ENCODE results near the gene GEMIN7.
A peak's percentile ranks its signal among the peaks of the same experiment; 100 is the strongest.
"Not testable (repeated sequence)": the region's sequence is repeated elsewhere in the genome, so short reads cannot be mapped to it uniquely, and the experiment has no call there.

Gene GEMIN7

DNA sequence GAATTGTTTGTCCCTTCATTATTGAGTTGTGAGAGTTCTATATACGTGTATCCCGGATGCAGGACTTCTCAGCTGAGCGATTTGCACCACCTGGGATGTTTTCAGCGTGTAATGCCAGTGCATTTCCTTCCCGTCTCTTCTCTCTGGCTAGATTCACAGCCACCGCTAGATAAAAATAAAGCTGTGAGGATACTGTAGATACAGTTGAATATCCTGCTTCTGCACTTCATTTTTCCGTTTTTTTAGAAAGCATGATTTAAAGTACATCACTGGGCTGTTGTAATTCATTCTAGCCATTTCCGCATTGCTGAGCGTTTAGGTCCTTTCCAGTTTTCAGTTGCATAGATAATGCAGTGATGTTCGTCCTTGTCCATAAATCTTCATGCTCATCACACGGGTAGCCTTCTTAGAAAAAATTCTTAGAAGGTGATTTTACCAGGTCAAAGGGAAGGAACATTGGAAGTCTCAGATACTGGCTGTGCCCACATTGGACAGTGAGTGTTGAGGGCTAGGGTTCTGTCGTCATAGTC is 28.6 kb downstream of the GEMIN7 start:
- DNase-seq, result no peak

DNA sequence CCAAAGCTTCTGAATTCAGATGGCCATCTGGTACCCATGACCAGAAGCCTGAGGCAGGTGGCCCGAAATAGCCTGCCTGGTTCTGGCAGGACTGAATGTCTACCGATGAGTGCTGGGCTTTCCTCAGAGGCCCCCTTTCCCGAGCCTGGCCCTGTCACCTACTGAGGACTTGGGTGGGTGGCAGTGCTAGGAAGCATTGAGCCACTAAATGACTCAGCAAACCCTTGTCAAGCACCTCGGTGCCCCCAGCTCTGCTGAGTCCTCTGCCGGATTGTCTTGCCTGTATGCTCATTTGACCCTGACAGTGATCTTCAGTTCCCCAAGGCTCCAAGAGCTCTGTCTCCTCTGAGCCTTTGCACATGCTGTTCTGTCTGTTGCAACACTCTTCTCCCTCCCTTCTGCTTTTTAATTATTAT is 31.8 kb downstream of the GEMIN7 start:
- no peak for DNase-seq

DNA sequence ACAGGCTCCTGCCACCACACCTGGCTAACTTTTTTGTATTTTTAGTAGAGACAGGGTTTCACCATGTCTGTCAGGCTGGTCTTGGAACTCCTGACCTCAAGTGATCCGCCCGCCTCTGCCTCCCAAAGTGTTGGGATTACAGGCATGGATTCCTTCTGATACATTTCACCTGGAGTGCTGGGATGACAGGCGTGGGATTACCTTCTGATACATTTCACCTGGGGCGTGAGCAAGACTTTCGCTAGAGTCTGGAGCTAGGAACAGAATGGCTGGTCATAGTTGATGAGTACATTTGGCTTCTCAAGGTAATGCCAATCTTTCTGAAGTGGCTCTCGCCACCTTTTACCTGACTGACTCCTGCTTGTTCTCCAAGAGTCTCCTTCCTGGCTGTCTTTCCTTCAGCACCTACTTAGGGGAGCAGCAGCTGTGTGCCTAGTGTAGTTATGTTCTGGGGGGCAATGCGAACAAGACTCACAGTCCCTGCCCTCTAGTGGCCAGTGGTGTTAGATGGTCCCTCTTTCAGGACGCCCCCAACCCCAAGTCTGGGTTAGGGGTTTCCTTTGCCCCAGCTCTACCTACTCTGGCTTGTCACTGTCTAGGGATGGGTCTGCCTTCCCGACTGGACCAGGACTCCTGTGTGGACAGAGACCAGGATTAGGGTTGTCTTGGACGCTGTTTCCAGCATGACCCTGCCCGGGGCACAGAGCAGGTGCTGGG is 33.2 kb downstream of the GEMIN7 start:
- DNase-seq, result no peak

DNA sequence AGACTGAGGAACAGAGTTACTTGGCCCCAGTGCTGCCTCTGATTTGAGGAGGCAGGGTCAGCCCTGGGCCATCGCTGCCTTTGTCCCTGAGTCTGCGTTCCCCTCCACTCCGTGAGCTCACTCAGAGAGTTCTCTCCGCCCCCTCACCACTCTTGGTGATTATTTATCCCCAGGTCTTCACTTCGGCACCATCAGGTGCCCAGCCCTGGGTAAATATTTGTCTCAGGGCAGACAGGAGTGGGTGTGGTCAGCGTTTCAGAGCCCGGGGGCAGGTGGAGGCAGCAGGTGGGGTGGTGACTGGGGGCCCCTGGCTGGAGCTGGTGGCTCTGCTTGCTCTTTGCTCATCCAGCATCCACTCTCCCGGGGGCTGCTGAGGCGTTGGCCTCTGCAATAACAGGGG is 34.6 kb downstream of the GEMIN7 start:
- no peak for DNase-seq

DNA sequence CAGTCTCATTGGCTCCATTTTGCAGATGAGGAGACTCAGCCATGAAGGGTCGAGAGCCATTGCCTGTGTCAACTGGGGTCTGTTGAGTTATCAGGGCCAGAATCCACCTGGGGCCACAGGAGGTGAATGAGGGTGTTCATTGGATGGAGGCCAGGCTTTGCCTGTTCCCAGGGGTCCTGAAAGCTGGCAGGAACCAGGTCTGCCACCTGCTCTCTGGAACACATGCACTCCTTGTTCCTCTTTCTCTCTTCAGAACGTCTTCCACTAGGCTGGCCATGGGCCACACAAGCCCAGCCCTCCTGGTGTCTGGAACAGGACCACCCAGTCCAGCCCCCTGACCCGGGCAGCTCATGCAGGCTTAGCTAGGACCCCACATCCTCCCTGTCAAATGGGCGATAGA is 35.1 kb downstream of the GEMIN7 start:
- DNase-seq, result no peak

DNA sequence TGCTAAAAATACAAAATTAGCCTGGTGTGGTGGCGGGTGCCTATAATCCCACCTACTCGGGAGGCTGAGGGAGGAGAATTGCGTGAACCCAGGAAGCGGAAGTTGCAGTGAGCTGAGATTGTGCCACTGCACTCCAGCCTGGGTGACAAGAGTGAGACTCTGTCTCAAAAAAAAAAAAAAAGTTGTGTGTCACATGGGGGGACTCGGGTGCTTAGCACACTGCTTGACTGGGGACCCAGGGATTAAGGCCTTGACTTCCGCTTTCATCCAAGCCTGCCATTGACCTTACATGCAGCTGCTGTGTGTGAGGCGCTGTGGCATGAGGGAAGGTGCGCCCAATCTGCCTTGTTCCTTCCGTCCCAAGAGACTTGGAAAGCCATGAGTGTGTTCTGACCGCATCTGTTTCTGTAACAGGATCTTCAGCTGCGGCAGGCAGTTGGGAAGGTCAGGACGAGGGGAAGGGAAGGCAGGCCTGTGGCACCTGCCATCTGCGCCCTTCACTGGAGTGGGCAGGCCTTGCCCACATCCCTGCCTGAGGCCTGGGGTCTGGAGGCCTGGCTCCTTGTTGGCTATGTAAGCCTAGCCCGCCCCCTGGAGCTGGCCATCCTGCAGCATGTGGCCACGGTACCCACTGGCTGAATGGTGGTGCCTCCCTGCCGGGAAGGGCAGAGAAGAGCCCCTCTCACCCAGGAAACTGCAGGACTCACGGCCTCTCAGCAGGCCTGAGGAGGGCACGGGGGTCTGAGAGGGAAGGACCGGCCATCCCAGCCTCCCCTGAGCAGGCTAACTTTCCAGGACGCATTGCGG is 37.0 kb downstream of the GEMIN7 start:
- DNase-seq, result no peak

DNA sequence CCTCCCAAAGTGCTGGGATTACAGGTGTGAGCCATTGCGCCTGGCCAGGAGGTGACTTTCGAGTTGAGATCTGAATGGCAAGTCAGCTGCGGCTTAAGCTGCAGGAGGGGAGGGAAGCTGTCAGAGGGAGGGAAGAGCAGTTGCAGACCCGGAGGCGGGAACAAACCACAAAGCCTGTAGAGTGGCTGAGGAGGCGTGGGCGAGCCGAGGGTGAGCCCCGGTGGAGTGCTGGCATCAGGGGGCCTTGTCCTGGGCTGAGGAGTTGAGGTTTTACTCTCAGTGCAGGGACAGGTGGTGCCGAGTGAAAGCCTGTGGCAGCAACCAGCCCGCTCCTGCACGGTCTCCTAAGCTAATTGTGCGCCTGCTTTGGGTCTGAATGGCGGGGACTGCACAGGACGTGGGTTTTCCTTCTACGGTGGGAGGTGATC is 38.1 kb downstream of the GEMIN7 start:
- DNase-seq, result peak; percentile 22

DNA sequence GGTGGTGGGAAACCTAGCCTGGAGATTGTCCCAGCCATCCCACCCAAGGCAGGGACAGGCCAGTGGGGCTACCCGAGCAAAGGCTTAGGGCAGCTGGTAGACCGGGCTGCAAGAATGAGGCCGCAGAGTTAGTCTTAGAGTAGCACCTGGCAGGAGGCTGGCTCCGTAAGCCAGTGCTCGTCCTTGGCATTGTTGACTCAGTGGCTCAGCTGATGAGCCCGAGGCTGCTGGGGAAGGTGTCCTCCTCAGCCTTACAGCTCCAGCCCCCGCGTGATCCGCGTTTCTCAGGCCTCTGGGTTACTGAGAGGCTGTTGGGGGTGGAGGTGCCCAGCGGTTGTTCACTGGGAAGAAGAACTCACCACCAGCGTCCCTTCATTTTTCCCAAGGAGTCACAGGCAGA is 38.6 kb downstream of the GEMIN7 start:
- DNase-seq, result no peak

DNA sequence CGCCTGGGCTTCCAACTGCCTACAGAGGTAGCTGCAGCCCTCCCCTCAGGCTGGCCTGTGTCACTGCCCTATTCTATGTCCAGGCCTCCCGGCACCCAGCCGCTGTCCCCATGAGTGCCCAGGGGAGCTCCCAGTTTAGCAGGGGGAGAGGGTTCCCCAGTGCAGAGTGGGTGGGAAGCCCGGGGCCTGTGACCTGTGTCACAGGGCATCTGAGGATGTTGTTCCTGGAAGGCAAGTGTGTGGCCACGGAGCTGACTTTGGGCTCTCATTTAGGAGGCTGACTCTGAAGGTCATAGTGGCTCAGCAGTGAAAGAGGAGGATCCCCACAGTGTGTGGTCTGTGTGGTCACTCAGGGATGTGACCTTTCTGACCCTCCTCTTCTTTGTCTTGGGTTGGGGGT is 39.0 kb downstream of the GEMIN7 start:
- no peak for DNase-seq

DNA sequence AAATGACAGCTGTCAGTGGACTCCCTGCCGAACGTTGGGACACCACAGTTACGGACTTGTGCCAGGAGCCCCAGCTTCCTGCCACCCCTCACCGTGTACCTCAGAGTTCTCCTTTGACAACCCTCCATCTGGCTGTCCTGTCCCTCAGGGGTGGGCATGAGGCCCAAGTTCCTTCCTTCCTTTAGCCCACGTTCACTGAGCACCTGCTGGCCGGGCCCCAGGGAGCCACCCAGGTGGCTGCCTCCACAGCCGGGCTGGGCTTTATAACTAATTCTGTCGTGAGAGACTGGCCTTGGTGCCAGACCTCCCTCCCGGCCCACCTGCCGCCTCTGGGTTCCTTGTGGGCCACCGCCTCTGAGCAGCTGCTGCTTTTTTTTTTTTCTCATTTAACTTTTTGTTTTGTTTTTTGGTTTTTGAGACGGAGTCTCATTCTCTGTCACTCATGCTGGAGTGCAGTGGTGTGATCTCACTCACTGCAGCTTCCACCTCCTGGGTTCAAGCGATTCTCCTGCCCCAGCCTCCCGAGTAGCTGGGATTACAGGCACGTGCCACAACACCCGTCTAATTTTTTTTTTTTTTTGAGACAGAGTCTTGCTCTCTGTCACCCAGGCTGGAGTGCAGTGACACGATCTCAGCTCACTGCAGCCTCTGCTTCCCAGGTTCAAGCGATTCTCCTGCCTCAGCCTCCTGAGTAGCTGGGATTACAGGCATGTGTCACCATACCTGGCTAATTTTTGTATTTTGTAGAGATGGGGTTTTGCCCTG is 39.7 kb downstream of the GEMIN7 start:
- not testable (repeated sequence) for DNase-seq

DNA sequence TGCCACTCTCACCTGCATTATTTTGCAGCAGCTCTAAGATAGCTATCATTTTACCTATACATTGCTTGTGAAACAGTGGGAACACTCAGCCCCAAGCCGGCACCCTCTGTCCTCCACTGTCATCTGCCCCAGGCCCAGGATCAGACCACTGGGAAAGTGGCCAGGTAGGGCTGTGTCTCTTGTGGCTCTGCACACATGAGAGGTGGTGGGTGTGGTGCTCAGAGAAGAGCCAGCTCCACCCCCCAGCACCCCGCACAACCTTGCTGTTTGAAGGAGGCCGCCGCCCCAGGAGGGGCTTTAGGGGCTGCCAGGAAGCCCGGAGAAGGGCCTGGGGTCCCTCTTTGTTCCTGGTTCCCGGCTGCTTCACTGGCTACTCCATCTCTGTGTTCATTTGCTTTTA is 40.5 kb downstream of the GEMIN7 start:
- DNase-seq, result no peak

DNA sequence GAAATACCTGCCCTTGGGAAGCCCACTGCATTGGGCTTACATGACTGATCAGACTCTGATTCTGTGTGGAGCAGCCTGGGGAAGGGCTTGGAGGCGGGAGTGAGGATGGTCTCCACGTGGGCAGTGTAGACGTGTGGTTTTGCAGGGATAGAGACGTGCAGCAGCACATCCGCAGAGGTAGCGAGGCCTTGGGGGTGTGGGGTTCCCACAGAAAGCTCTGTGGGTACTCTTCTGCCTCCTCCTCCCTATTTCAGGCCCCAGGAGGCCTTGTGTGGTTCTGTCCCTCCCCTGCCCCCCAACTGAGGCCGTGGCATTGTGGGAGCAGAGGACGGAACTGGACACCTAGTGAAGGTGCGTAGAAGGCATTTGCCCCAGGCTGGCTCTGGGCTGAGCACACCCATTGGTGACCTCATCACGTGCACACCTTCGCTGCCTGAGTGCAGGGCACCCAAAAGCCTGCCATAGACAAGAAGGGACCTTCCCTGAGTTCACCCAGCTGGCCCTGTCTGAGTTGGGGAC is 42.8 kb downstream of the GEMIN7 start:
- DNase-seq, result no peak

DNA sequence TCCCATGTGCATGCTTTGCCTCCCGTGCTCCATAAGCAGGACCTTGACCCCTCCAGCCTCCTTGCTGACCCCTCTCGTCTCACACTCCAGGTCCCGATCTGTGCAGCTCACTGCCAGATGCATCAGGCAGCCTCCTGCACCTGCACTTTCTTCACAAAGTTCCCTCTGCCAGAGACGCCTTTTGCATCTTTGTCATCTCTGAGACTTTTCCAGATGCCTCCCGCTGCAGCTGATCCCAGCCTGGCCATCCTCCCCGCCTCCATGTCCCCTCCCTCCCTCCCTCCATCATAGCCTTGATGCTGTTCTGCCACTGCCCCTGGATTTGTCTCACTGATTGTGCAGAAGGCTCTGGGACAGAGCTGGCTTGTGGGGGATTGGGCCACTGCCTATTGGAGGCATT is 43.8 kb downstream of the GEMIN7 start:
- no peak for DNase-seq

DNA sequence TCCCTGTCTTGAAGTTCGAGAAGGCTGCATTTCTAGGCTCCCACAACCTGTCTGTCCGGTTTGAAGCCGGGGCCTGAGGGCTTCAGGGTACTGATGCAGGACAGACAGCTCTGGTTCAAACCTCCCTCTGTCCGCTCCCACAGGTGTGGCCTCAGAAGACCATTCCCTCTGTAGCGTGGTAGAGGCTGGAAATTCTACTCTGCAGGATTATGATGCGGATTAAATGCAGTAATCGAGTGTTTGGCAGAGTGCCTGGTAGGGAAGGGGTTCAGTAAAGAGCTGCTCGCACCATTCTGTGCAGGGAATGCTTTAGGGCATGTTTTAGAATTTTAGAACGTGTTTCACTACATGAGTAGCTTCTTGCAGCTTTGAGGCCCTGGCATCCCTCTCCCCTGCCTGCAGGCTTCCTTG is 44.4 kb downstream of the GEMIN7 start:
- DNase-seq, result no peak

DNA sequence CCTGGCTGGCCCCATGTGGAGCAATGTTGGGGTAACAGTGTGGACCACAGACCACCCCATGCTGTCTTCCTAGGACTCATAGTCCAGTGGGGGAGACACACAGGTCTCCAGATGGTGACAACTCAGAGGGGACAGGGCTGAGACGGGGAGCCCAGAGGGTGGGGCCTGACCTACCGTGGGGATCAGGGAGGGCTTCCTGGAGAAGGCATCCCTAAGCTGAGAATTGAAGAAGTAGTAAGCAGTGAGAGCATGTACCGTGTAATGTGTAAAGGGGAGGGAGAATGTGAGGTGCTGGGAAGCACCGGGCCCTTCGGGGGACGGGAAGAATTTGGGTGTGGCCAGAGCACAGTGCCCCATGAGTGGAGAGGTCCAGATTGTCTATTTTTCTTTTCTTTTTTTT is 45.0 kb downstream of the GEMIN7 start:
- DNase-seq, result no peak

DNA sequence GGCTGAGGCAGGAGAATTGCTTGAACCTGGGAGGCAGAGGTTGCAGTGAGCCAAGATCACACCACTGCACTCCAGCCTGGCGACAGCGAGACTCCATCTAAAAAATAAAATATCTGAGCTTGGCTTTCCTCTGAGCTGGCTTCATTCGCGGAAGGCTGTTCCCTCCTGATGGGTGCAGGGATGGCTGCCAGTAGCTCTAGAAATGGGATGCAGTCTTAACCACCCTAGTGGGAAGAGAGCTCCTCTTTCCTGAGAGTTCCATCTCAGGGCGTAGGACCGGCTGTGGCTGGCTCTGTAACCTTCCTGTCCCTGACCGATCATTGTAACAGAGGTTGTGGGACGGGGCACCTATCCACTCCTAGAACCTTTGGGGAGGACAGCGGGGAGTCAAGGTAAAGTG is 46.3 kb downstream of the GEMIN7 start:
- no peak for DNase-seq

DNA sequence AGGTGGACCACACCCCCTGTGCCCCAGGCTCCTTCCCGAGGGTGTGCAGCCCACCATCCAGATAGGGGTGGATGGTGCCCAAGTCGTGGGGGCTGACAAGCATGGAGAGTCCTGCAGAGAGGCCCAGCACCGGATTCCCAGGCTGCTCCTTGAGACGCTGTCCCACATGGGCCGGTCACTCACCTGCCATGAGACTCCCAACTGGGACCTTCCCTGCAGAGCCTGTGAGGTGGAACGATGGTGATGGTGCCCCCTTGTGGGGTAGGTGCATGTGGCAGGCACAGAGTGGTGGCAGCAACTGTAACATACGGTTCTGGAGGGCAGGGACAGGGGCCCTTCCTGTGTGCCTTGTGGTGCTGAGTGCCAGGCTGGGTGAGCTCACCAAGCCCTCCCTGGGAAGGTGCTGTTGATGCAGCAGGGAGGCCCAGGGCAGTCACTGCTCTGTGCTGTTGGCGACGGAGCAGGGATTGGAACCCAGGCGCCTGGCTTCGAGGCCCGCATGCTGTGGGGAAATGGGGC is 47.0 kb downstream of the GEMIN7 start:
- peak; percentile 59 for DNase-seq

DNA sequence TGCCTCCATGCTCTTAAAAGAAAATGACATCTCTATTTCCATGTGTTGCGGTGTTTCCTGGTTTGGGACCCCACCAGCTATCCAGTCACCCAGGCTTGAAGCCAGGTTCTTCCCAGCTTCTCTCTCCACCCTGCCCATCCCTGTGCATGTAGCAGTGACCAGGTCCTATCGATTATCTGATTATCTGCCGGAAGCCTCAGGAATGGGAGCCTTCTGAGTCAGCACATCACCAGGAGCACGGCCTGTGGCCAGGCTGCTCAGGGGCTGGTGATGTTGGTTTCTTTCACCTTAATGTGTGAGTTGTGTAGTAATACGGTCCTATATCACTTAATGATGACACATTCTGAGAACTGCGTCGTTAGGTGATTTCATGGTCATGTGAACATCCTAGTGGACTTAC is 47.6 kb downstream of the GEMIN7 start:
- no peak for DNase-seq

DNA sequence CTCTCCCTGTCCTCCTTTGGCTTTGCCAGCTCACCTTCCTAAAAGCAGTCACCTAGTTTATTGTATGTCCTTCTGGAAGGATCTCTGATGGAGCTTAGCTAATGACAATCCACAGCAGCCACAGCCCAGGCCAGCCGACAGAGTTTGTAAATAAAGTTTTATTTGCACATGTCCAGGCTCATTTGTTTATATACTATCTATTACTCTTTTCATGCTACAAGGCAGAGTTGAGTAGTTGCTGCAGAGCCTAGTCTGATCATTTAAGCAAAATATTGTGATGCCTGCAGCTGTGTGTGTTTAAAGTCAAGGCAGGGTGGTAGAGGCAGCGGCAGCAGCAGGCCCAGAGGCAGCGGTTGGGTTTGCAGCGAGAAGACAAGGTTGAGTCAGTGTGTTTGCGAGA is 49.1 kb downstream of the GEMIN7 start:
- DNase-seq, result no peak

DNA sequence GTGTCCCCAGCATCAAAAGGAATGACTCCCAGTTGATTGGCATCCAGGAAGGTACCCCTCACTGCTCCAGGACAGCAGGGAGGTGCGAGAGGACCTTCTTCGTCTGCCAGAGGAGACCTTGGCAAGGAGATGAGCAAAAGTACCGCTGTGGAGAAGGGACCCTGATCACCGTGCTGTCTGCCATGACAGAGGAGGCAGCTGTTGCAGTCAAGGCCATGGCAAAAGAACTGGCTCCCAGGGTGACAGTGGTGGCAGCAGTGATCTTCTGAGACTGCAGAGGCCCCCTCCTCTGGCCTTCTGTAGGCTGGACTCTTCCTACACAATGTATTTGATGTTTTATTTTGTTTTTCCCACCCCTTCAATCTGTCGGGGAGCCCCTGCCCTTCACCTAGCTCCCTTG is 49.7 kb downstream of the GEMIN7 start:
- DNase-seq, result no peak

DNA sequence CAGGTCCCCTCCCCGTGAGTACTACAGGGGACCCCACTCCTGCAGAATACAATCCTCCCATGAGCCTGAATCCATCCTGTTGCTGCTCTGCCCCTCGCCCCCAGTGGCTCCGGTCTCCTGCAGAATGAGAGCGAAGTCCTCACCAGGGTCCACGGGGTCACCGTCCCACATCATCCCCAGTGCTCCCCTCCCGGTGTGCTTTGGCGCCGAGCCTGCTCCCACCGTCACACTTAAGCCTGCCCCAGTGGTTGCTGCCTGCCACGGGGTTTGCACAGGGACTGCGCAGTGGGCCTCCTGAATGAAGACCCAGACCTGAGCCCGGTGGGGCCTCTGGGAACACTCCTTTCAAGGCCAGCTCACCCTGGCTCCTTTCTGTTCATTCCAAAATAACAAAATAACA is 51.2 kb downstream of the GEMIN7 start:
- DNase-seq, result no peak

DNA sequence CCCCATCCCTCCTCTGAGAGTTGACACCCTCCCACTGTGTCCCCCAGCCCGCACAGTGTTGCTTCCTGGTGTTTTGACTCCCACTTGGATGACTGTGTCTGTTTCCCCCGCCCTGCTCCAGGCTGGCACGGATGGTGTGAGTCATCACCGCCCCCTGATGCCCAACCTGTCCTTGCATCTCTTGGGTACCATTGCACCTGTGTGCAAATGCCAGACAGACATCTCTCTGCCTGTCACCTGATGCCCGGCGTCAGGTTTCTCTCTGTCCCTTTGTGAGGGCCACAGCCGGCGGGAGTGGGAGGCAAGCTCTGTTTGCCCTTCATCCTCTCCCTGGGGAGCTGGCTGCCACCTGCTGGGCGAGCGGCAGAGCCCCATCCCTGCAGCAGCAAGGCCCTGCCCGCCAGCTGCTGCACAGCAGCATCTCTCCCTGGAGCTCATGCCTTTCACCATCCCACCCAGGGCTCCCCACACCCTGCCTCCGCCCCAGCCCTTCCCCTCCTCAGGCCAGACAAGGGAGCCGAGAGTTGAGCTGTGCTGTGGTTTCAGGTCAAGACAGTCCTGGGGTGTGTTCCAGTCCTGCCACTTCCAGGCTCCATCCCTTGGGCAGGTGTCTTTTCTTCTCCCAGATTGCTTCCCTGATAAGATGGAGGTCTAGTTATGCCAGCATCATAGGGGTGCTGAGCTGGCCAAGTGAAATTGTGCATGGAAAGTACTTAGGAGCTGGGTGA is 52.0 kb downstream of the GEMIN7 start:
- no peak for DNase-seq
